Stimulated activated CD8-positive, alpha-beta memory T cell treated with anti-CD3 and anti-CD28 coated beads, Interleukin-15, amount 100 ng/mL, for 1 hour (primary cell): ENCODE results near the gene LMTK2.
A peak's percentile ranks its signal among the peaks of the same experiment; 100 is the strongest.

Source experiments
- DNase-seq: peaks from one replicate; pipeline ENCODE4 v3.0.0-alpha.2; 2020; ENCODE audit warnings: low read depth

LMTK2 gene

GRCh38 chr7:98106647-98107312 is at the start of gene LMTK2:
LMTK2 (plus strand) TSS chr7:98106862; CDS start chr7:98107178, 316 bp downstream.
- peak; percentile 93 for DNase-seq

GRCh38 chr7:98057157-98057556 is 49.5 kb upstream of the LMTK2 start:
- DNase-seq = no peak

- no peak for DNase-seq
Observed at GRCh38 chr7:98058186-98058585, 48.5 kb upstream of the LMTK2 start.

GRCh38 chr7:98064233-98064632 is 42.4 kb upstream of the LMTK2 start:
- DNase-seq = no peak

GRCh38 chr7:98066208-98066607 is 40.5 kb upstream of the LMTK2 start:
- no peak for DNase-seq

GRCh38 chr7:98066934-98067507 is 39.6 kb upstream of the LMTK2 start:
- no peak for DNase-seq

- no peak for DNase-seq
Observed at GRCh38 chr7:98073047-98073446, 33.6 kb upstream of the LMTK2 start.

GRCh38 chr7:98075801-98076200 is 30.9 kb upstream of the LMTK2 start:
- DNase-seq = no peak

GRCh38 chr7:98077762-98078161 is 28.9 kb upstream of the LMTK2 start:
- DNase-seq = no peak

- DNase-seq = no peak
Observed at GRCh38 chr7:98078197-98078870, 28.3 kb upstream of the LMTK2 start.

- no peak for DNase-seq
Observed at GRCh38 chr7:98079891-98080648, 26.6 kb upstream of the LMTK2 start.

- DNase-seq = no peak
Observed at GRCh38 chr7:98081319-98081718, 25.3 kb upstream of the LMTK2 start.

- no peak for DNase-seq
Observed at GRCh38 chr7:98084631-98085030, 22.0 kb upstream of the LMTK2 start.

GRCh38 chr7:98085674-98086073 is 21.0 kb upstream of the LMTK2 start:
- DNase-seq = no peak

- DNase-seq = no peak
Observed at GRCh38 chr7:98086281-98086718, 20.4 kb upstream of the LMTK2 start.

- no peak for DNase-seq
Observed at GRCh38 chr7:98088109-98088508, 18.6 kb upstream of the LMTK2 start.

- DNase-seq = no peak
Observed at GRCh38 chr7:98090116-98090515, 16.5 kb upstream of the LMTK2 start.

- DNase-seq = no peak
Observed at GRCh38 chr7:98091061-98091460, 15.6 kb upstream of the LMTK2 start.

GRCh38 chr7:98091523-98091922 is 15.1 kb upstream of the LMTK2 start:
- no peak for DNase-seq

- no peak for DNase-seq
Observed at GRCh38 chr7:98097042-98097645, 9.5 kb upstream of the LMTK2 start.

- no peak for DNase-seq
Observed at GRCh38 chr7:98100088-98100487, 6.6 kb upstream of the LMTK2 start.

GRCh38 chr7:98102170-98102569 is 4.5 kb upstream of the LMTK2 start:
- no peak for DNase-seq
